EH (cell line): Measurements from ENCODE around the gene STXBP6.

Source experiments
- DNase-seq: peaks from one replicate; pipeline ENCODE4 v3.0.0-alpha.2; 2015; ENCODE audit warnings: low read depth

Gene STXBP6

GRCh38 chr14:25049568-25050268 is at the start of gene STXBP6:
TSS of gene STXBP6 (minus strand) at chr14:25050147. CDS start at chr14:24974818, 75,329 bp downstream.
- DNase-seq = peak; percentile 67

GRCh38 chr14:25097120-25097519 is 47.2 kb upstream of the STXBP6 start:
- no peak for DNase-seq

DNA sequence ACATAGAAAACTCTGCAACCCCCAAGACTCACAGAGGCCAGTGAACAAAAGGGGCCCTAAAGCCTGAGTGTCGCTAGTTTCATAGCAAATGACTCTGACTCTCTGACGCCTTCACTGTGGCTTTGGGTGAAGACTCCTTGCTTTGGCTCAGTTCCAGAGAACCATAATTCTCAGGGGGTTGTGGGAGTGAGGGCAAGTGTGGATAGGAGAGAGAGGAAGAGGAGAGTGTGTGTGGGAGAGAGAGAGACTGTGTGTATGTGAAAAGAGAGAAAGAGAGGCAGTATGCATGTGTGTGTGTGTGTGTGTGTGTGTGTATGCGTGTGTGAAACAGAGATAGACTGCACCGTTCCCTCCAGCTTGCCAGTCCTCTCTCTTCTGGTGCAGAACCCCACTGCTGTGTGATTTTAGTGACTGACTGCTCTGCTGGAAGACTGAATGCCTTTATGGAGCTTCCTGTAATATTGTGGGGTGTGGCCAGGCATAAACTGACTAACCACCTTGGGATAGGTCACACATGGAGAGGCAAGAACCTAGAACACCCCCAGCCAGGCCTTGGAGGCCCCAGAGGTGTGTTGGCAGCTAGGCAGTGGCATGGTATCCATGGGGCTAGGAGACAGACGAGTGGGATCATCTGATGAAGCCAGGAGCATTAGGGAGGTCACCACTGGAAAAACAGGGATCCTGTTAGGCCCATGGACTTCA is 45.9 kb upstream of the STXBP6 start:
- DNase-seq = no peak

DNA sequence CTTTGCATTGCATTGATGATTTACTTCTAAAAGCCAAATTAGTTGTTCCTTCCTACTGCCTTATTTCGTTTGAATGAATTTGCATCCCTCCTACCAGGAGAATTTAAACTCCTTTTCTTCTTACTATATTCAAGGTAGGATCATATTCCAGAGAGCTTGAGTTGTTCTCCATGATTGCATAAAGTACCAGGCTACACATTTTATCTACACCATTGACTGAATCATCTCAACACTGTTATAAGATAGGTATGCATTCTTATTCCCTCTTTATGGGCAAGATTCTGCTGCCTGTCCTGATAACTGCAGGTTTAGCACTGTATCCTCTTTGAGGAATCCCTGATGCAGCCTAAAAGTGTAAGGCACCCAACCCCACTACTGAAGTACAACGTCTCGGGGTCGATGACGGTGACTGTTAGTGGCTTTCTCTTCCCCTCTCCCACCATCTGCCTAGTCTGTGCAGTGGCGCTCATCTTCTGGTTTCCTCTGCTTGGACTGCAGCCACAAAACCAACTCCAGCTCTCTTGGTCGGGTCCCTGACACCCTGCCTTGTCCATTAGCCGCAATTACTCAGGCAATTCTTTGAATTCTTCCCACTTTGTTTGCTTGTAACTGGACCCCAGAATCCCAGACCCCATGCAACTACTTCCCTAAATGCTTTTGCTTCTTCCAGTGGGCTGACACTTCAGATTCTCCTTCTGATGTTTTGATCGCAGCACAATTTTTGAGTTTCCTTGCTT is 44.4 kb upstream of the STXBP6 start:
- DNase-seq = no peak

DNA sequence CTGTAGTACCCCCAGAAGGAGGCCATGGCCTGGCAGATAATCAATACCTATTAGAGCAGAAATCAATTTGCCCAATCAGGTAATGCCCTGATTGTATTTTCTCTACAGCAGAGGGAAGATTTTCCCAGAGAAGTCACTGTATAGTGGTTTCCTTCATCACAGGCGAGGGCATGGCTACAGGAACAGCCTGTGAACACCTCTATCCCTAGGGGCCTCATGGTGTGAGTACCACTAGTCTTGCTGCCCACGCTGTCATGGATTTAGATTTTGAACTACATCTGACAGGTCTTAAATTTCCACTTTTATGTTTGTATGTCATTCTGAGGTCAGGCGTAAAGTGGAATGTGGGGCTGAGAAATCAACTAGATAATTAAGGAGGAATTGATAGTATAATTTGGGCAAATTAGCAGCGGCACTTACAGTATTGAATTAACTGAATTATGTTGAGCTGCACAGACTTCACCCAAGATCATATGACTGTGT is 42.4 kb upstream of the STXBP6 start:
- DNase-seq = no peak

DNA sequence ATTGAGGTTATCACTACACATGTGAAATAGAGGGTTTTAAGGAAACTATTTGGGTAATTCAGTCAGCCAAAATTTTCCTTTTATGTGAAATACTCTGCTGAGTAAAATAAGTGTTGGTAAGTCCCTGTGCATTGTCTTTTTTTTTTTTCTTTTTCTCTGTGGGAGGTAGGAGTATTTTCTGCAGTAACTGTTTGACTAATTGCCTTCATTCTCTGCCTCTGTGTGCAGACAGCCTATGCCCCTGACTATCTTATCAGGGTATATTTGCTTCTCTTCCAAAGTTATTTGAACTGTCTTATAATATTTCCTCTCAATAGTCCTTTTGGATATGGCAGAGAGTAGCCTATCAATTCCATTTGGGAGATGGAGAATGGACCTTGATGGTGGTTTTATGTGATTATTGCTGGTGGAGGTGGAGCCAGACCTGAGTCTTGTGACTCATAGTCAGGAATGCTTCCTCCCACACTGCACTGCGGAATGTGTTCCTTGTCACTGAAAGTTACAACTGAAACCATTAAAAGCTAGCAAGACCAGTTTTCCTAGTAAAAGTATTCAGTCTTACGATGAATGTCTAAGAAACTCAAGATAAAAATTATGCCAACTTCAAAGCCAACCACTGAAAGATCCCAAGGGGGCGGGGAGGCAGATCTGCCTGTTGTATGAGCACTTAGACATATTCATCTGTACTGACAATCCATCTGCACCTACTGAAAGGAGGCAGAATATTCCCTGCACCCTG is 40.9 kb upstream of the STXBP6 start:
- DNase-seq = peak; percentile 81

- DNase-seq = peak; percentile 42
These were observed 40.3 kb upstream of the STXBP6 start for GRCh38 chr14:25090256-25090655.

- DNase-seq = no peak
These were observed 39.5 kb upstream of the STXBP6 start for GRCh38 chr14:25089496-25089895.

GRCh38 chr14:25086821-25087396 is 37.0 kb upstream of the STXBP6 start:
- no peak for DNase-seq

DNA sequence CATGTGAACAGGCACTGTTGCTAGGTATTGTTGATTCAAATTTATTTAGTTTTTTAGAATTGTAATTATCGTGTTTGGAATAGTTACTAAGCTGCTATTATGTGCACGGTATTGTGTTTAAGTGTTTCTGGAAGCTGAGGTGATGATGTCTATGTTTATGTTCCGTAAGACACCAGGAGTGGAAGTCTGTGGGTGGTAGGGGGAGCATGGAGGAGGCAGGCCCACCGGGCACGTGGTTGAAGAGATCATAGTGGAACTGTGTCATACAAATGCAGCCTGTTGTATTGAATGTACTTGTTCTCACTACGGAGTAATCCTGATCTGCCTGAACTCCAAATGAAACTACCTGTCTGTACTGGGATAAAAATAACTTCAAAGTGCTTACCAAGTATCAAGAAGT is 36.1 kb upstream of the STXBP6 start:
- DNase-seq = no peak

DNA sequence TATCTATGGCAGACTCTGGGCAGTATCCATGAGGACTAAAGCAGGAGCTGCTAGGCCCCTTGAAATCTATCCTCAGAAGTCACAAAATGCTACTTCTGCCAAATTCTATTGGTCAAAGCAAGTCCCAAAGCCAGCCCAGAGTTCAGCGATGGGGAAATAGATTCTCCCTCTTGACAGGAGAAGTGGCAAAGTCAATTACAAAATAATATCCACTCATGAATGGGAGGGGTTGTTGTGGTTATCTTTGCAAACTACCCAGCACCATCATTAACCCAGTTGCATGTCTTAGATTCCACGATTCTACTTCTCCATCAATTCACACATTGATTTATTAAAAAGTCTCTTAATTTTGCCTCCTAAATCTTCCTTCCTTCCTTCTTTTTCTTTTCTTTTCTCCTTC is 30.7 kb upstream of the STXBP6 start:
- DNase-seq = no peak

- no peak for DNase-seq
These were observed 29.4 kb upstream of the STXBP6 start for GRCh38 chr14:25079311-25079710.

GRCh38 chr14:25074099-25074685 is 24.2 kb upstream of the STXBP6 start:
- no peak for DNase-seq

- DNase-seq = no peak
These were observed 19.9 kb upstream of the STXBP6 start for GRCh38 chr14:25069879-25070278.

DNA sequence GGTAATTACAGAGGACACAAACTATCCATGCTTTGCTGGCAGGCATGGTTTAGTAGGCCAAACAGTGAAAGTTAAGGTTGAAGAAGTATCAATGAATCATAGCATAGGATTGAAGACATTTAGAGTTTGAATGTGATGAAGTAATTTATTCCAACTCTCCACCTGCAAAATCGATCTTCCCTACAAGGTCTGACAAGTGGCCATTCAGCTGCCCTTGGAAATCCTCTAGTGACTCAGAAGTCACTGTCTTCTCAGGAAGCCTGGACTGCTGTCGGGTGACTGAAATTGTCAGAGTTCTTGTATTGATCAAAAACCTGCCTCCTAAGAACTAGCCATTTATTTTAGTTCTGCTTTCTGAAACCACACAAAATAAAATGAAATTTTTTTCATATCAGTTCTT is 17.7 kb upstream of the STXBP6 start:
- DNase-seq = no peak

DNA sequence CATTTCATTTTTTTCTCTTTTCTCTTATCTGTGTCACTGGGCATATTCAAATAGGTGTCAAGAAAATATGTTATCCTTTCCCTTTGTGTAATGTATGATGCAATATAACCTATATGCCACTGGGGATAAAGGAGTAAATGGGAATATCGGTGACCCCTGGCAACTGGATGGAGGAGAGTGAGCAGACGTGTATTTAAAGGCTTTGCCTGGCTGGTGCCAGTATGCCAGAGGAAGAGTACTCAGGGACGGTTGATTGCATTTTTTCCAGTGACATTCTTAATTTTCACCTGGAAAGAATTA is 12.0 kb upstream of the STXBP6 start:
- no peak for DNase-seq

GRCh38 chr14:25056688-25057078 is 6.7 kb upstream of the STXBP6 start:
- peak; percentile 17 for DNase-seq

- DNase-seq = peak; percentile 40
These were observed 6.2 kb upstream of the STXBP6 start for GRCh38 chr14:25055992-25056687.

DNA sequence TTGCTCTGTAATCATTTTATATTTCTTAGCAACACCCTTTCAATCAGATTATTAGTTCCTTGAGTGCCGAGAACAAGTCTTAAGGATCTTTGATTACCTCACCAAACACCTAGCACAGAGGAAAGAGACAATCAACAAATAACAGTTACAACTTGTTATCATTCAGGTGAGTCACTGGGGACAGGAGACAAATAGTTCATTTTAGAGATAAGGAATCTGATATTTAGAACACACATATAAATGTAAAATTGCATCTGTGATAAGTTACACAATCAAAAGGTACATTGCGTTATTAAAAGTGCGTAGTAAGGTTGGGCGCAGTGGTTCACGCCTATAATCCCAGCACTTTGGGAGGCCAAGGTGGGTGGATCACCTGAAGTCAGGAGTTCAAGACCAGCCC is 5.1 kb upstream of the STXBP6 start:
- no peak for DNase-seq

- no peak for DNase-seq
These were observed 3.6 kb upstream of the STXBP6 start for GRCh38 chr14:25053585-25053984.

GRCh38 chr14:25052921-25053320 is 3.0 kb upstream of the STXBP6 start:
- DNase-seq = no peak
